IMR-90 (cell line): Measurements from ENCODE around the gene ALDH18A1. TPM values are rescaled to one million over a fixed set of nuclear protein-coding genes. Genes with fewer than 3 reads are reported as not detected.

Source experiments
- ATAC-seq: fragments of 200-7000 bp; cut with Tn5 transposase; 2 replicates; pipeline ENCODE4 v1.9.1; 2020; ENCODE audit warnings: low read depth, mild to moderate bottlenecking, moderate library complexity
- BruUV-seq: library from RNA; stranded (reverse); fragments of 400-500 nt; replicated peaks from 2 replicates; lab custom pipeline; 2021; lab: Mats Ljungman, UMichigan
- CTCF ChIA-PET: fragments of 300-600 bp; formaldehyde crosslinking; extraction: SDS; loops from one replicate; lab custom pipeline; 2021; ENCODE audit warnings: antibody characterized with exemption; lab: Yijun Ruan, JAX
- POLR2A ChIA-PET: fragments of 300-600 bp; sonication (Branson Sonifier 250); formaldehyde crosslinking; loops from one replicate; lab custom pipeline; 2022; ENCODE audit warnings: antibody characterized with exemption; ENCODE audit not compliant: unreplicated experiment; lab: Charles Lee
- DNase-seq: peaks from one replicate; pipeline ENCODE4 v3.0.0; 2013
- H2AFZ ChIP-seq: replicated peaks from 2 replicates; pipeline ENCODE3; 2013; ENCODE audit warnings: low read length, mild to moderate bottlenecking; ENCODE audit not compliant: poor library complexity
- H2AK5ac ChIP-seq: 2 replicates; pipeline ENCODE4 v1.6.1; 2013; ENCODE audit warnings: low read depth, low read length, inconsistent platforms
- H2AK9ac ChIP-seq: replicated peaks from 2 replicates; pipeline ENCODE3; 2013; ENCODE audit warnings: mild to moderate bottlenecking, low read depth, low read length, moderate library complexity; ENCODE audit not compliant: poor library complexity
- H2BK120ac ChIP-seq: 2 replicates; pipeline ENCODE4 v1.6.1; 2013; ENCODE audit warnings: low read depth, low read length, inconsistent platforms
- H2BK15ac ChIP-seq: 3 replicates; pipeline ENCODE4 v1.6.1; 2013; ENCODE audit warnings: low read depth, low read length, inconsistent platforms
- H2BK20ac ChIP-seq: 2 replicates; pipeline ENCODE4 v1.6.1; 2013; ENCODE audit warnings: low read depth, mild to moderate bottlenecking, inconsistent platforms, low read length, moderate library complexity
- H2BK5ac ChIP-seq: 2 replicates; pipeline ENCODE4 v1.6.1; 2013; ENCODE audit warnings: mild to moderate bottlenecking, low read depth, low read length, inconsistent platforms; ENCODE audit not compliant: poor library complexity, severe bottlenecking
- H3K14ac ChIP-seq: replicated peaks from 2 replicates; pipeline ENCODE4 v1.6.1; 2013; ENCODE audit warnings: low read depth, low read length, inconsistent platforms
- H3K18ac ChIP-seq: 2 replicates; pipeline ENCODE4 v1.6.1; 2013; ENCODE audit warnings: low read depth, low read length, control low read depth
- H3K23ac ChIP-seq: 2 replicates; pipeline ENCODE4 v1.6.1; 2013; ENCODE audit warnings: low read depth, low read length, inconsistent platforms
- H3K27ac ChIP-seq: 2 replicates; pipeline ENCODE4 v1.5.1; 2013; ENCODE audit warnings: mild to moderate bottlenecking, control low read depth, low read length; ENCODE audit not compliant: insufficient read depth
- H3K27me3 ChIP-seq: 2 replicates; pipeline ENCODE4 v1.6.1; 2013; ENCODE audit warnings: low read length; ENCODE audit not compliant: control insufficient read depth, insufficient read depth
- H3K36me3 ChIP-seq: 2 replicates; pipeline ENCODE4 v1.6.1; 2013; ENCODE audit warnings: low read length, mixed read lengths; ENCODE audit not compliant: control insufficient read depth, insufficient read depth
- H3K4ac ChIP-seq: 2 replicates; pipeline ENCODE4 v1.6.1; 2013; ENCODE audit warnings: low read depth, low read length, inconsistent platforms
- H3K4me1 ChIP-seq: 2 replicates; pipeline ENCODE4 v1.6.1; 2013; ENCODE audit warnings: low read length, mixed read lengths; ENCODE audit not compliant: control insufficient read depth, insufficient read depth
- H3K4me2 ChIP-seq: 2 replicates; pipeline ENCODE4 v1.6.1; 2013; ENCODE audit warnings: low read depth, mild to moderate bottlenecking, control low read depth, low read length, moderate library complexity
- H3K4me3 ChIP-seq: 2 replicates; pipeline ENCODE4 v1.5.1; 2013; ENCODE audit warnings: low read depth, mild to moderate bottlenecking, control low read depth, low read length, moderate library complexity; ENCODE audit not compliant: insufficient read depth
- H3K56ac ChIP-seq: 2 replicates; pipeline ENCODE4 v1.6.1; 2013; ENCODE audit warnings: low read length, inconsistent platforms; ENCODE audit not compliant: insufficient read depth; ENCODE audit errors: extremely low read depth
- H3K79me1 ChIP-seq, 2 experiments: 2 replicates each; pipeline ENCODE4 v1.6.1; 2013; ENCODE audit warnings: low read length in 2 of 2, inconsistent platforms in 1 of 2, low read depth in 1 of 2
- H3K9ac ChIP-seq: 2 replicates; pipeline ENCODE4 v1.6.1; 2013; ENCODE audit warnings: low read depth, low read length, control low read depth
- H3K9me1 ChIP-seq: 2 replicates; pipeline ENCODE4 v1.6.1; 2013; ENCODE audit warnings: low read length, inconsistent platforms; ENCODE audit not compliant: insufficient read depth
- H3K9me3 ChIP-seq: 2 replicates; pipeline ENCODE4 v1.6.1; 2013; ENCODE audit warnings: low read length; ENCODE audit not compliant: control insufficient read depth, insufficient read depth
- H4K20me1 ChIP-seq: 2 replicates; pipeline ENCODE4 v1.6.1; 2013; ENCODE audit warnings: low read length, inconsistent platforms; ENCODE audit not compliant: insufficient read depth
- H4K5ac ChIP-seq: 2 replicates; pipeline ENCODE4 v1.6.1; 2013; ENCODE audit warnings: mild to moderate bottlenecking, low read depth, low read length, control low read depth
- H4K8ac ChIP-seq, 2 experiments: 2 replicates each; pipeline ENCODE4 v1.6.1; 2013; ENCODE audit warnings: low read depth in 2 of 2, low read length in 2 of 2, control low read depth in 1 of 2, inconsistent platforms in 1 of 2
- H4K91ac ChIP-seq: 2 replicates; pipeline ENCODE4 v1.6.1; 2013; ENCODE audit warnings: low read depth, low read length, inconsistent platforms; ENCODE audit not compliant: insufficient read depth
- RFX5 ChIP-seq: IDR thresholded peaks from 2 replicates; pipeline ENCODE4 v1.8.0; 2012; ENCODE audit warnings: low read depth, mild to moderate bottlenecking, low read length, moderate library complexity
- WGBS, 2 experiments: methylation state at CpG; one replicate each; pipeline versions ENCODE4 v1.1.5 to v1.1.7; 2013; ENCODE audit warnings: missing lambda C conversion rate in 2 of 2; ENCODE audit not compliant: insufficient read length in 1 of 2; ENCODE audit errors: extremely low coverage in 2 of 2; 5-methylcytosine and 5-hydroxymethylcytosine counted together
- dilution Hi-C: fragments of 300-500 bp; cut with HindIII; formaldehyde crosslinking; loops from one replicate; pipeline ENCODE4 v1.14.3; 2018; ENCODE audit warnings: low sequenced_read_pairs; ENCODE audit not compliant: unreplicated experiment
- in situ Hi-C: fragments of 300-500 bp; cut with MboI; formaldehyde crosslinking; loops from 3 replicates; pipeline ENCODE4 v1.14.3; 2019; ENCODE audit warnings: low sequenced_read_pairs, inconsistent platforms, mixed read lengths
- intact Hi-C: fragments of 100-400 bp; cut with micrococcal nuclease; formaldehyde crosslinking; loops from 2 replicates; pipeline ENCODE4 v1.10.0; 2022
- polyA plus RNA-seq, 3 experiments: library from polyadenylated mRNA; depleted of rRNA; stranded (reverse); fragments of >200 nt; gene quantifications; 2 replicates each; pipeline ENCODE4 v1.2.3, GENCODE V29; 2012; ENCODE audit warnings: low replicate concordance in 1 of 3
- total RNA-seq: library from RNA; depleted of rRNA; stranded (reverse); fragments of >200 nt; gene quantifications from 2 replicates; pipeline ENCODE4 v1.2.3, GENCODE V29; 2012
- TF ChIP-seq, protein P1 (sequence below): conservative IDR thresholded peaks from 2 replicates; pipeline ENCODE4 v1.5.1; 2012; ENCODE audit warnings: mild to moderate bottlenecking, low read depth, low read length, improper control_type of control experiment

The ALDH18A1 gene
- total and polyA plus RNA-seq, 2 of the 4 experiments (the other 2 are of a cell fraction) = 93.4 to 232 TPM

- BruUV-seq = no TSS peak
- no peak for ATAC-seq
- no peak overlapping the region for H4K91ac ChIP-seq
- H4K20me1 ChIP-seq = no peaks in the 10 kb centered on the region
- TF ChIP-seq, protein P1, sequence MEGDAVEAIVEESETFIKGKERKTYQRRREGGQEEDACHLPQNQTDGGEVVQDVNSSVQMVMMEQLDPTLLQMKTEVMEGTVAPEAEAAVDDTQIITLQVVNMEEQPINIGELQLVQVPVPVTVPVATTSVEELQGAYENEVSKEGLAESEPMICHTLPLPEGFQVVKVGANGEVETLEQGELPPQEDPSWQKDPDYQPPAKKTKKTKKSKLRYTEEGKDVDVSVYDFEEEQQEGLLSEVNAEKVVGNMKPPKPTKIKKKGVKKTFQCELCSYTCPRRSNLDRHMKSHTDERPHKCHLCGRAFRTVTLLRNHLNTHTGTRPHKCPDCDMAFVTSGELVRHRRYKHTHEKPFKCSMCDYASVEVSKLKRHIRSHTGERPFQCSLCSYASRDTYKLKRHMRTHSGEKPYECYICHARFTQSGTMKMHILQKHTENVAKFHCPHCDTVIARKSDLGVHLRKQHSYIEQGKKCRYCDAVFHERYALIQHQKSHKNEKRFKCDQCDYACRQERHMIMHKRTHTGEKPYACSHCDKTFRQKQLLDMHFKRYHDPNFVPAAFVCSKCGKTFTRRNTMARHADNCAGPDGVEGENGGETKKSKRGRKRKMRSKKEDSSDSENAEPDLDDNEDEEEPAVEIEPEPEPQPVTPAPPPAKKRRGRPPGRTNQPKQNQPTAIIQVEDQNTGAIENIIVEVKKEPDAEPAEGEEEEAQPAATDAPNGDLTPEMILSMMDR = no peak
- TF ChIP-seq RFX5 = no peak
- no peak overlapping the region for H2BK20ac ChIP-seq
- H3K18ac ChIP-seq = no peak overlapping the region
- no peaks in the 10 kb centered on the region for H3K9me3 ChIP-seq
- no peak overlapping the region for H2BK15ac ChIP-seq
- intact Hi-C loops = no loop called here
- dilution Hi-C loops = no loop called here
- no peaks in the 10 kb centered on the region for H3K9me1 ChIP-seq
- no peak overlapping the region for H3K56ac ChIP-seq
- no peak overlapping the region for H2AFZ ChIP-seq
- no peak overlapping the region for H4K8ac ChIP-seq
- no peak overlapping the region for H3K23ac ChIP-seq
- H3K4me1 ChIP-seq = no peaks in the 10 kb centered on the region
- H2BK120ac ChIP-seq = no peak overlapping the region
- no peak overlapping the region for H3K4me2 ChIP-seq
- H2AK9ac ChIP-seq = no peak overlapping the region
- CTCF ChIA-PET = no interaction called here
- no peaks in the 10 kb centered on the region for H3K79me1 ChIP-seq
- H3K27me3 ChIP-seq = peaks cover 25% of the 10 kb centered on the region
- POLR2A ChIA-PET = no interaction called here
- H3K27ac ChIP-seq = no peak overlapping the region
- DNase-seq = no peak
- H3K9ac ChIP-seq = no peak overlapping the region
- no peak overlapping the region for H3K4me3 ChIP-seq
- H2AK5ac ChIP-seq = no peak overlapping the region
- no peak overlapping the region for H4K5ac ChIP-seq
- H3K4ac ChIP-seq = no peak overlapping the region
- no peak overlapping the region for H3K14ac ChIP-seq
- no peak overlapping the region for H2BK5ac ChIP-seq
- in situ Hi-C loops = no loop called here
- no CpG with 5 or more reads among the region's 7 CpGs for WGBS, 2 experiments
- H3K36me3 ChIP-seq = no peaks in the 10 kb centered on the region
Measured at GRCh38 chr10:95562341-95562965, 94.1 kb downstream of the ALDH18A1 start.
